PC-9 (cell line): ENCODE data around the gene TMEM11.

ENCODE experiments used
- EZH2 ChIP-seq: fragments of 200-600 bp; sonication (generic); IDR thresholded peaks from 2 replicates; pipeline ENCODE4 v1.8.0; 2017; ENCODE audit warnings: antibody characterized with exemption, low read depth
- TF ChIP-seq, protein P1 (sequence below): fragments of 200-600 bp; sonication (generic); conservative IDR thresholded peaks from 2 replicates; pipeline ENCODE4 v1.6.1; 2017; ENCODE audit warnings: mixed run types, antibody characterized with exemption, mild to moderate bottlenecking, moderate library complexity

DNA sequence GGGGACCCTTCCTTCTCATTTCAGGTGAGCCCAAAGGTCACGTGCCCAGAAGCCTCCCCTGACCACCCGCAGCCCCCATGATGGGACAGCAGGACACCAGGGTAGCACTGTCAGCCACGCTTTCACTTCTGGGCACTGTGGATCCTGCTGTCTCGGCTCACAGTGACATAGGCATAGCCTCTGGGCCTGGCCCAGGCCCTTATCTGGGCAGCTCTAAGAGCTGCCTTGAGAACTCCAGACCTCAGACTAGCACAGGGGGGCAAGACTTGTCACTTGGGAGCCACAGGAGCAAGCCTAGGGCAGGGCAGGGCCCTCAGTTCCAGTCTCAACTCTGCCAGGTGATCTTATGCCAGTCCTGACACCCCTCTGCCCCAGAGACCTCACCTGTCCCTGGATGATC is 34.5 kb upstream of the TMEM11 start:
- TF ChIP-seq, protein P1, sequence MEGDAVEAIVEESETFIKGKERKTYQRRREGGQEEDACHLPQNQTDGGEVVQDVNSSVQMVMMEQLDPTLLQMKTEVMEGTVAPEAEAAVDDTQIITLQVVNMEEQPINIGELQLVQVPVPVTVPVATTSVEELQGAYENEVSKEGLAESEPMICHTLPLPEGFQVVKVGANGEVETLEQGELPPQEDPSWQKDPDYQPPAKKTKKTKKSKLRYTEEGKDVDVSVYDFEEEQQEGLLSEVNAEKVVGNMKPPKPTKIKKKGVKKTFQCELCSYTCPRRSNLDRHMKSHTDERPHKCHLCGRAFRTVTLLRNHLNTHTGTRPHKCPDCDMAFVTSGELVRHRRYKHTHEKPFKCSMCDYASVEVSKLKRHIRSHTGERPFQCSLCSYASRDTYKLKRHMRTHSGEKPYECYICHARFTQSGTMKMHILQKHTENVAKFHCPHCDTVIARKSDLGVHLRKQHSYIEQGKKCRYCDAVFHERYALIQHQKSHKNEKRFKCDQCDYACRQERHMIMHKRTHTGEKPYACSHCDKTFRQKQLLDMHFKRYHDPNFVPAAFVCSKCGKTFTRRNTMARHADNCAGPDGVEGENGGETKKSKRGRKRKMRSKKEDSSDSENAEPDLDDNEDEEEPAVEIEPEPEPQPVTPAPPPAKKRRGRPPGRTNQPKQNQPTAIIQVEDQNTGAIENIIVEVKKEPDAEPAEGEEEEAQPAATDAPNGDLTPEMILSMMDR: no peak
- TF ChIP-seq EZH2: no peak
